Endometrial microvascular endothelial cells (primary cell): ENCODE measurements around the gene NAV1. TPM values are rescaled to one million over a fixed set of nuclear protein-coding genes. Genes with fewer than 3 reads are reported as not detected.
"Not testable (repeated sequence)": the region's sequence is repeated elsewhere in the genome, so short reads cannot be mapped to it uniquely, and the experiment has no call there.

ENCODE experiments used
- in situ Hi-C: cut with HindIII; loops from 2 replicates; pipeline ENCODE4 v1.10.0; 2017; ENCODE audit warnings: low sequenced_read_pairs, low pct_unique_long_range_greater_than_20kb; ENCODE audit errors: inconsistent ontology term
- total RNA-seq: library from RNA; depleted of rRNA; stranded (reverse); fragments of >200 nt; gene quantifications from one replicate; pipeline ENCODE4 v1.2.3, GENCODE V29; 2015; ENCODE audit errors: inconsistent ontology term

NAV1 gene
- total RNA-seq, 1 donor from 2014 or later = 47.8 TPM

- in situ Hi-C loops = no loop called here
These were observed 869 bp downstream of the NAV1 start for GRCh38 chr1:201539561-201540431.

GRCh38 chr1:201540846-201541735 is 2.2 kb downstream of the NAV1 start:
- in situ Hi-C loops = no loop called here

- in situ Hi-C loops = no loop called here
These were observed 3.5 kb downstream of the NAV1 start for GRCh38 chr1:201542309-201543035.

- in situ Hi-C loops = no loop called here
These were observed 5.1 kb downstream of the NAV1 start for GRCh38 chr1:201543871-201544642.

GRCh38 chr1:201544710-201545109 is 5.8 kb downstream of the NAV1 start:
- in situ Hi-C loops = no loop called here

- in situ Hi-C loops = no loop called here
These were observed 7.0 kb downstream of the NAV1 start for GRCh38 chr1:201545851-201546492.

- in situ Hi-C loops = not testable (repeated sequence)
These were observed 10.6 kb downstream of the NAV1 start for GRCh38 chr1:201549522-201549921.

GRCh38 chr1:201551096-201551495 is 12.2 kb downstream of the NAV1 start:
- in situ Hi-C loops = no loop called here

- in situ Hi-C loops = no loop called here
These were observed 13.2 kb downstream of the NAV1 start for GRCh38 chr1:201551877-201552731.

GRCh38 chr1:201552941-201553351 is 14.0 kb downstream of the NAV1 start:
- in situ Hi-C loops = no loop called here

- in situ Hi-C loops = no loop called here
These were observed 14.7 kb downstream of the NAV1 start for GRCh38 chr1:201553496-201554189.

- in situ Hi-C loops = no loop called here
These were observed 15.3 kb downstream of the NAV1 start for GRCh38 chr1:201554190-201554600.

GRCh38 chr1:201554789-201555592 is 16.1 kb downstream of the NAV1 start:
- in situ Hi-C loops = no loop called here

- in situ Hi-C loops = no loop called here
These were observed 16.6 kb downstream of the NAV1 start for GRCh38 chr1:201555593-201555945.

- in situ Hi-C loops = no loop called here
These were observed 18.1 kb downstream of the NAV1 start for GRCh38 chr1:201556841-201557571.
